Measurements from ENCODE around the gene PLXNB2.
A peak's percentile ranks its signal among the peaks of the same experiment; 100 is the strongest.

The PLXNB2 gene

DNA sequence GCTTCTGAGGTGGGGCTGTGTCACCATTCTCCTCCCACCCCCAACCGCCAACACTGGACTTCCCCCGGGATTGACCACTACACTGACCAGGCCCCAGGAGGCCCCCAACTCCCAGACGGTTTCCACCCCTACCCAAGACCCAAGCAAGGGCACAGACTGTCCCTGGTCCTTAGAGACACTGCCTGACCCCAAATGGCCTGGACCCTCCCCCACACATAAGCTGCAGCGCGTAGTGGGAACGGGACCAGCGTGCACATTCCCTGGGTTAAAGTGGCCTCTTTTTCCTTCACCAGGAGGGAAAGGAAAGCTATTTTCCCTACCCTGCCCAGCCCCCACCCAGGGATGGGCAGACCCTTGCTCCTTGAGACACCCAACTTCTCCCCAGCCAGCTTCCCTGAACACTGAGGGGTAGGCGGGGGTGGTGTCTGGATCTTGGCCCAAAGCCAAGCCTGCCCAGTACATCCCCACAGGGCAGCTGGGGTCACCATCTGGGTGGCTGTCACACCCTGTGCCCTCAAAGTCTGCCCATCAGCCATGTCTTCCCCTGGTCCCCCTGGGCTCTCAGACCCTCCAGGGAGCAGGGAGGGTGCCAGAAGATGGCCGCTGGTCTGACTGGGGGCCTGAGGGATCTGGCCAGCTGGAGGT is 44.4 kb downstream of the PLXNB2 start:
- no peak for DNase-seq

DNA sequence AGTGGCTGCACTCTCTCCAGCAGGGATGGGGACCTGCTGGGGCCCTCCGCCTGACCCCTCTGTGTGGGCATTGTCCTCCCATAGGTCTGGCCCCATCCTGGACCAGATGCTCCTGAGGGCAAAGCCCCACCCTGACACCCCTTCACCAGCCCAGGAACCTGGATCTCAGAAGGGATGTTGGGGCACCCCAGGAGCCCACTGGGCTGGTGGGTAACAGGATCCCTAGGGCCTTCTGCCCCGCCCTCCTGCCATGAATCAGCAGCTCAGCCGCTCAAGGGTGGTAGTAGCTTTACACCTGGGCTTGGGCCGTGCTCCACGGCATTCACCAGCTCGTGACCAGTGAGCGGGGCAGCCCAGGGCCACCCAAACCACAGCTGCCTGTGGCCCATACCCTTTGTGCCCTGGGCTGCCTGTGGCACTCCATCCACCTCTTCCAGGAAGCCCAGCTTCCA is 45.0 kb downstream of the PLXNB2 start:
- no peak for DNase-seq

DNA sequence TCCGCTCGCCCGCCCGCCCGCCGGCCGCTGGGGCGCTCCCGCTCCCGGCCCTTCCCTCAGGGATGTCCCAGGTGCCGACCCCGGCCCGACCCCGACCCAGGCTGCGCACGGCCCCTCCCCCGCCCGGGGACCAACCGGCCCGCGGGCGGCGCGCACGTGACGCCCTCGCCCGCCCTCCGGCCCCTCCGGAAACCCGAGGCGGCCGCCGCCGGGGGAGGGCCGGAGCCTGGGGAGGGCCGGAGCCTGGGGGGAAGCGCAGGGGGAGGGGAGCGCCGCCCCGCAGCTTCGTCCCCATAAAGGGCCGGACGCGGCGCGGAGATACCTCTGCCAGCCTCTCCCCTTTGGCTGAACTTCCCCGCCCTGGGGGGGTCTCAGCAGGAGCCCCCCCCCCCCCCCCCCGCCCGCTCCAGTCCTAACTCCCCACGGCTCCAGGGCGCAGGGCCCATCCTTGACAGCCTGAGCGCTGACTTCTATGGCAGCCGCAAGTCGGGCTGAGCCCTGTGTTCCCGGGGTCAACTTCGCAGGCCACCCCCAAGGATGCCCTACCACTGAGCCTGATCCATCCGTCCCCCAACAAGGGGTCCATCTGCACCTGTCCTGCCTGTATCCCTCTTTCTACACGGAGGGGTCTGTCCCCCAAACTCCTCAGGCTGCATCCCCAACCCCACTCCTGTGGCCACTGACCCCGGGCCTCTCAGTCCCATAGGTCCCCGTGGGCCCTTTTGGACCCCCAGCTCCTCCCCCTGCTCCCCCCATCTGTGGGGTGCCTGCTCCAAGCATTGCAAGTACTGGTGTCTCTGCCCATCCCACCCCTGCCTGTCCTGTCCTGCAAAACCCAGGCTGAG is 45.6 kb downstream of the PLXNB2 start, which contains the start of gene MAPK12:
MAPK12 (minus strand) TSS at position 69 of the 845 bp plus-strand sequence. CDS start 174 bp downstream, outside the sequence.
- DNase-seq = no peak

DNA sequence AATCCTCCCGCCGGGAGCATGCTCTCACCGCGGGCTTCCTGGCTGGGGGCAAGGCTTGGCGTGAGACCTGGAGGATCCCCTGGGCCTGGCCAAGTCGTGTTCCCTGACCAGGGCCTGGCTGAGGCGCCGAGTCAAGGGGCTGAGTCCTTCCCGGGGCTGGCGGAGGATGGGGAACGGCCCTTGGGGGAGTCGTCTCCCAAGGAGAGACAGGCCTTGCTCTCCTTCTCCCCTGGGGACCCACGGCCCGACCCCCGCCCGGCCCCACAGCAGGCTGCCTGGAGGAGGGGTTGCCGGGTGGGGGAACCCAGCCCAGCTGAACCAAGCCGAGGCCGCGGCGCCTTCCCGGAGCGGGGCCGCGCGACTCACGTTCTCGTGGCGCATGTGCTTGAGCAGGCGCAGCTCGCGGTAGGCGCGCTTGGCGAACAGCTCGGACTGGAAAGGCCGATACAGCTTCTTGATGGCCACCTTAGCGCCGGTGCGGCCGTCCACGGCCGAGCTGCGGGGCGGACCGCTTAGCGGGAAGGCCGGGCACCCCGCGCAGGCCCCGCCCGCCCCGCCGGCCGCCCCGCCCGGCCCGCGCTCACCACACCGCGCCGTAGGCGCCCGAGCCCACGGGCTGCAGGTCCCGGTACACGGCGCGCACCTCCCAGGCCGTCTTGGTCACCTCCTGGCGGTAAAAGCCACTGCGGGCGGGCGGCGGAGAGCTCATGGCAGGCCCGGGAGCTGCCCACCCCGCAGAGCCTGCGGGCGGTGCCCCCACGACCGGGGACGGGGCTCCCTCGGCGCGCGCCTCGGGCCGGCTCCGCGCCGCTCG is 46.4 kb downstream of the PLXNB2 start:
- peak; percentile 28 for DNase-seq

- DNase-seq = no peak
Measured at GRCh38 chr22:50260434-50260800, 47.0 kb downstream of the PLXNB2 start.

GRCh38 chr22:50259302-50259701 is 48.1 kb downstream of the PLXNB2 start:
- DNase-seq = no peak

DNA sequence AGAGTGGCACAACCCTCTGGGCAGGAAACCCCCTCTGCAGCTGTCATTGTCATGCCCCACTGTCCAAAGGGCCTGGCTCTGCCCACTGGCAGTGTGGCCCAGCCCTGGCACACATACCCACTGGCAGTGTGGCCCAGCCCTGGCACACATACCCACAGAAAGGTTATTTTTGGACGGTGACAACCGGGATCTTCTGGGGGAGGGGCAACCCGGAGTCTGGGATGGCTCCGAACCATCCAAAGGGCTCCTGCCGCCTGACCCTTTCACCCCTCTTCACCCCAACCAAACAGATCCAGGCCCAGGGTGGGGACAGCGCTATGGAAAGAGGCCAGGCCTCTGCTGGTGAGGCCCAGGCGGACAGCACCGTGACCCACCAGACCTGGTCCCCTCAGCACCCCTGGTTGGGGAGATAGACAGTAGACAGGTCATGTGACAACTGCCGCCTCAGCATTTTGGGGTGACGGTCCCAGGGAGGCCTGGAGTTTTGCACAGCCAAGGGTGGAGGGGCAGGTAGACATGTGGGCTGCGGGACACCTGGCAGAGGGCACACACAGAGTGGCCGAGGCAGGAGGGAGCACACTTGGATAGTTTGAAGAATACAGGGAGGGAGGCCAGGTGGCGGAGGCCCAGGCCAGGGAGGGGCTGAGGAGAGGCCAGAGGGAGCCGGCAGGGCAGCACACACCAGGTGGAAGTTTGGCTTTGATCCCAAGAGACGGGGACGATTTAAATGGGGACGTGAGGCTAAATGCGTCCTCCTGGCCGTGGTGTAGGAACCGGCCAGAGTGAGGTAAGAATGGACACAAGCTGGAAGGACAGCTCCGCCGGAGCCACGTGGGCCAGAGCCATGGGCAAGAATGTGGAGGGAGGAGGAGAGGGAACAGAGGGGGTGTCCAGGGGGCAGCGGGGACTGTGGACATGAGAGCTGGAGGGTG is 48.8 kb downstream of the PLXNB2 start:
- DNase-seq = peak; percentile 16

DNA sequence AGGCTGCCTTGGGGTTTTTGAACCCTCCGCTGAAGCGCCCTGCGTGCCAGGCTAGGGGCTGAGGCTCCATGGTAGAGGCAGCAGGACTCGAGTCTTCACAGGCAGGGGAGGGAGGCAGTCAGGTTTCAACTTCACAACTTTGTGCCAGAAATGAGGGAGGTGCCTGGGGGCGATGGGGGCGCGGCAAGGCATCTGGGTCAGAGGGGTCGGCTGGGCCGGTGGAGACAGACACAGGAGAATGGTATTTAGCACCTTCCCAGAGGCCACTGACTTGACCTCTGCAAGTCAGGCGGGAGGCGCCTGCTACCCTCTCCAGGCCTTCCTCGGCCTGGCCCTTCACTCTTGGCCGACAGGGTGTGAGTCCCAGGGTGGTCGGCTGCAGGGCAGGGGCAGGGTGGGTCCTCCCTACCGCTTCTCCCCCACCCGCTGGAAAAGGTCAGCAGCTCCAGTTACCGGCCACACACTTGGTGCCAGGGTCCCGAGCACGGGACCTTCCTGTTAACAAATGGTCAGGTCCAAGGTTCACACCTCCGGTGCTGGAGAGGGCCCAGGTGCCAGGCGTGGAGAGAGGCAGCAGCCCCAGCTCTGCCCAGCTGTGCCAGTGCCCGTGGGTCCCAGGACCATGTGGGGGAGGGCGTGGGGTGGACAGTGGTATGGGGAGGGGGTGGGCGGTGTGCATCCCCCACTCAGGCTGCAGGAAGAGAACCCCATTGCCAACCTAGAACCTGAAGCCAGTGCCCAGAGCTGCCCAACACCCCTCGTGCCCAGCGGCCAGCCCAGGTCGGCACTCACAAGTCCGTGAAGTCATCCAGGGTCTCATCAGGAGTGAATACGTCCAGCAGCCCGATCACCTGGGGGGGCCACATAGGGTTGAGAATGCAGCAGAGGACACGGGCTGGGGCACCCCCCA is 49.7 kb downstream of the PLXNB2 start:
- DNase-seq = no peak

DNA sequence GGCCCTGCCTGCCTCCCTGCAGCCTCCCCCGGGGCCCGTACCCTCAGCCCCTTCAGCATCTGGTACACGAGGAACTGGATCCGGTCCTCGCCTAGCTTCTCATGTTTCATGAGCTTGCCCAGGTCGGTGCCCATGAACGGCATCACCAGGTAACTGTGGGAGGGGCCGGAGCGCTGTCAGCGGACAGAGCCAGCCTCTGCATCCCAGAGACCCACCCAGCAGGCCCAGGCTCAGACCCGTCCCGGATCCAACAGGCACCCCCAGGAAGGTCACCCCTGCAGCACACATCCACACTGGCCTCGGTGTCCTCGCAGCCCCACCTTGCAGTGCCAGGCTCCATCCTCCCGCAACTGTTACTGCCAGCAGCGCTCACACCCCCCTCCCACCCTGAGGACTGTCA is 50.4 kb downstream of the PLXNB2 start:
- DNase-seq = no peak

DNA sequence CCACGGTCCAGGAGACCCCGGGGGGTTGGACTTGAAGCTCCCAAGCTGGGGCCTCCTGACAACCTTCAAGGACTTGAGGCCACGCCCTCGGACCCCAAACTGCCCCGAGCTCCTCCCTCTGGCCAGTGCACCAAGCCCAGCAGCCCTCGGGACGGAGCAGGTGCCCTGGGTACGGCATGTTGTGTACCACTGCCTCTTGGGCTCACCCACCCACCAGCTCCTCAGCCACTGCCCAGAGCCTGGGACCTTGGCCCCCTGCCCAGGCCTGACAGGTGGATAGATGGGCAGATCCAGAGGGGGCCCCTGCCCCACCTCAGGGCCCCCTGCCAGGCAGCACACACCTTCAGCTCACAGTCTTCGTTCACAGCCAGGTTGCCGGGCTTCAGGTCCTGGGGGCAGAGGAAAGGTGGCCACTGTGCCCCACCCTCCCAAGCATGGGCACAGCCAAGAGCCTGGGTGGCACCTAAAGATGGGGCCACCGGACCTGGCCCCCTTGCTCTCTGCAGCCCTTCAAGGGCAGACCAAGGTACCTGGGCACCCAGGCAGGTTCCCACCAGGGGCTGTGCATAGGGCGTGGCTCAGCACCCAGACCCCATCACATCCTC is 51.1 kb downstream of the PLXNB2 start:
- DNase-seq = no peak

GRCh38 chr22:50255607-50256006 is 51.8 kb downstream of the PLXNB2 start:
- DNase-seq = no peak

GRCh38 chr22:50255099-50255498 is 52.3 kb downstream of the PLXNB2 start:
- DNase-seq = no peak

- DNase-seq = no peak
Measured at GRCh38 chr22:50253941-50254340, 53.5 kb downstream of the PLXNB2 start.

DNA sequence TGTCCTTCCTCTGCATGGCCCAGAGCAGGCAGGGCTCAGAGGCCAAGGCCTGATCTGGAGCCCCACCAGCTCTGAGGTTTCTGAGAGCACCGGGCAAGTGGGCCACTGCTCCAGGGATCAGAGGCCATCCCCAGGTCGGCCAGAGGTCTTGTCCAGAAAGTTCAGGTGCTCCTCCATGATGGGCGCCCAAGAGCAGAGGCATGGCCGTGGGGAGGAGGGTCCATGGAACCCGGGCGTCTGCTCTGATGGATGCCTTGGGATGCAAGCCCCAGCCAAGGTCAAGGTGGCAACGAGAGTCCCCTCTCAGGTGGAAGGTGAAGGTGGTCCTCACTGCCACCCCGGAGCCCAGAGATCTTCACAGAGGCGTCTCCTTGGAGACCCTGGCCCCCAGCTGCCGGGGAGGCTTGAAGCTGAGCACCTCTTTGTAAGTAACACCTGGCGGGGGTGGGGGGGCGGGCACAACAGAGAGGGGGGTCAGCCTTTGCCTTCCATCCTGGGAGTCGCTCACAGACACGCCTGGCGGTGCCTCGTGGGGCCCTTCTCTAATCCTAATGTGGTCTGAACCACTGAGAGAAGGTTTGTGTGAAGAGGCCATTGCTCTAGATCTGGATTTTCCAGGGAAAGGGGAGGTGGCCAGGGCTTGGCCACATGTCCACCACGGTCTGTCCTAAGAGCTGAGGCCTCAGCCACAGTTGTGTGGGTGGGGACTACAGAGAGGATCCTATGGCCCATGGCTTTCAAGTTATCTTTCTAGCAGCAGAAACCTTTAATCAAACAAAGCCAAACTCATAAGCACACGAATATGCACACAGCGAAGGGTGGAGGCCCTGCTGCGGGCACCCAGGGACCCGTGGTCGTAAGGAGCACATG is 54.2 kb downstream of the PLXNB2 start:
- no peak for DNase-seq

DNA sequence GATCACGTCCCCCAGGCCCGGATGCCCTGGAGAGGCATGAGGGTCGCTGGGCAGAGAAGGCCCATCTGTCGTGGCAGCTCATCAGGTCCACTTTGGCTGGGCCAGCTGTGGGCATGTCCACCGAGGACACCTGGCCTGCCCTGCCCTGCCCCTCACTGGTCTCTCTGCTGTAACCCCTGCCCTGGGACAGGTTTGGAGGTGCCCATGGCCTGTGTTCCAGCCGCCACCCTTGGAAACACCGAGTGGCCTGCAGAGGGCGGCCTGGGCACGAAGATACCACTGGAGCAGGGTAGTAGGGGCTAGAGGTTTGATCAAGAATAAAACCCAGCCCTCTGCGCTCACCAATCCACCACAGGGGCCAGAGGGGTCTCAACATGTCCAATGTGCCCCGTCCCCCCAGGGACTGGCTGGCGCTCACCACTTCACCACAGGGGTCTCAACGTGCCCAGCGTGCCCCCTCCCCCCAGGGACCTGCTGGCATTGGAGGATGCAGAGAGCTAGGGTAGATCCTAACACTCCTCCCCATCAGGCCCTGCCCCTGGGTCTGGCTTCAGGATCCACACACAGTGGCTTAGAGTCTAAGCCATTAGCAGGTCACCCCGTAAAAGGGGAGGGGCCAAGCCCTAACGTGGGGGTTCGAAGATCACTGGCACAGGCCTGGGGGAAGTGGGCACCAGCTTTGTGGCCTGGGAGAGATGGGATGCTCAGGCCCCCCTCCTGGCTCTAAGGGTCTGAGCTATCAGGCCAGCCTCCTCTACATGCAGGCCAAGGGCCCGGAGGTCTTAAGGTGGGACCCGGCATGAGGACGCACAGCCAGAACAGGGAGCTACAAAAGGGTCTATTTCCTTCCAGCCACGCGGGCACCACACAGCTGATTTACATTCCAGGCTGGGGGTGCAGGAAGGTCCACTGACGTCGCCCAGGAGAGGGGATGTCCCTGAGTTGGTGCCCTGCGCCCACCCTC is 55.1 kb downstream of the PLXNB2 start:
- no peak for DNase-seq

- DNase-seq = no peak
Measured at GRCh38 chr22:50251477-50252081, 55.9 kb downstream of the PLXNB2 start.

GRCh38 chr22:50250555-50251476 is 56.6 kb downstream of the PLXNB2 start, which contains the start of gene HDAC10:
Gene HDAC10 (minus strand): TSS chr22:50251265. CDS start chr22:50251032, 233 bp downstream.
- peak; percentile 19 for DNase-seq

All from midbrain (tissue), 1 donor.